Measurements from ENCODE around the gene SERGEF. TPM values are rescaled to one million over a fixed set of nuclear protein-coding genes. Genes with fewer than 3 reads are reported as not detected.

Gene SERGEF
- total RNA-seq, 2 donors from 2014 or later = 29.9 to 39.4 TPM

GRCh38 chr11:17951685-17952388 is 61.0 kb downstream of the SERGEF start:
- intact Hi-C loops (cut with DNase I) = no loop called here
- Histone ChIP-seq H3K36me3 (no peaks in the 10 kb centered on the region), H3K27ac (no peak overlapping the region), H3K27me3 (replicated peaks; ENCODE audit: insufficient read depth) (no peaks in the 10 kb centered on the region), H3K9me3 (no peaks in the 10 kb centered on the region), H3K4me1 (replicated peaks) (no peaks in the 10 kb centered on the region), H3K4me3 (no peak overlapping the region)
- TF ChIP-seq POLR2AphosphoS5 (IDR thresholded peaks at IDR 0.05) (no peak), POLR2A (IDR thresholded peaks at IDR 0.05) (no peak), CTCF (IDR thresholded peaks at IDR 0.05) (no peak)
- WGBS = 86% methylated on average over 3 of the region's 3 CpGs
- no peak for DNase-seq (ENCODE audit: low spot score)

GRCh38 chr11:17950644-17951043 is 62.2 kb downstream of the SERGEF start:
- no peak for DNase-seq (ENCODE audit: low spot score)
- 100% methylated on average over 1 of the region's 1 CpG for WGBS
- Histone ChIP-seq H3K4me3 (no peak overlapping the region), H3K27me3 (replicated peaks; ENCODE audit: insufficient read depth) (no peaks in the 10 kb centered on the region), H3K36me3 (no peaks in the 10 kb centered on the region), H3K9me3 (no peaks in the 10 kb centered on the region), H3K27ac (no peak overlapping the region), H3K4me1 (replicated peaks) (no peaks in the 10 kb centered on the region)
- intact Hi-C loops (cut with DNase I) = no loop called here
- TF ChIP-seq POLR2AphosphoS5 (IDR thresholded peaks at IDR 0.05) (no peak), CTCF (IDR thresholded peaks at IDR 0.05) (no peak), POLR2A (IDR thresholded peaks at IDR 0.05) (no peak)

DNA sequence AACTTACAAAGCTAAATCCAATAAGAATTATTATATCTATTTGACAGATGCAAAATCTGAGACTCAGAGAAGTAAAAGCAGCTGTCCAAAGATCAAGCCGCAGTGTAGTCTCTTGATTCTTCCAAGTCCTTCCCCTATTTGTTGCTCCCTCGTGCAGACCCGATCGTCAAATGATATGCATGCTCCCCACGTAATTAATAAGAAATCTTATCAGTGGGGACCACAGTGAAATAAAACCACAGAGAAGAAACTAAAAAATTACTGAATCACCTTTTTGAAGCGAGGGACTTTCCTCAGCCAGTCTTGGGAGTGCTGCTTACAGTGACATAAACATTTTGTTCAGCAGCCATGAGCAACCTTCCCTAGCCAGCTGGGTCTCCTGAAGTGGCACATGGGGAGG is 64.6 kb downstream of the SERGEF start:
- no peak overlapping the region for H3K4me3 ChIP-seq
- no peak overlapping the region for H3K27ac ChIP-seq
- no peak for TF ChIP-seq POLR2AphosphoS5 (IDR thresholded peaks at IDR 0.05)
- no peak for TF ChIP-seq POLR2A (IDR thresholded peaks at IDR 0.05)
- no peak for TF ChIP-seq CTCF (IDR thresholded peaks at IDR 0.05)
- H3K36me3 ChIP-seq = no peaks in the 10 kb centered on the region
- intact Hi-C loops (cut with DNase I) = no loop called here
- WGBS = 93% methylated on average over 6 of the region's 6 CpGs
- no peaks in the 10 kb centered on the region for H3K27me3 ChIP-seq (replicated peaks; ENCODE audit: insufficient read depth)
- no peaks in the 10 kb centered on the region for H3K9me3 ChIP-seq
- no peaks in the 10 kb centered on the region for H3K4me1 ChIP-seq (replicated peaks)
- no peak for DNase-seq (ENCODE audit: low spot score)

- intact Hi-C loops (cut with DNase I) = no loop called here
- WGBS = 90% methylated on average over 1 of the region's 1 CpG
These were observed 73.3 kb downstream of the SERGEF start for GRCh38 chr11:17939542-17939941.

More at GRCh38 chr11:17939542-17939941, 73.3 kb downstream of the SERGEF start:
- H3K4me3 ChIP-seq = no peak overlapping the region
- TF ChIP-seq POLR2AphosphoS5 (IDR thresholded peaks at IDR 0.05) (no peak), POLR2A (IDR thresholded peaks at IDR 0.05) (no peak), CTCF (IDR thresholded peaks at IDR 0.05) (no peak)
- no peaks in the 10 kb centered on the region for H3K4me1 ChIP-seq (replicated peaks)
- DNase-seq (ENCODE audit: low spot score) = no peak
- no peaks in the 10 kb centered on the region for H3K36me3 ChIP-seq
- H3K27me3 ChIP-seq (replicated peaks; ENCODE audit: insufficient read depth) = no peaks in the 10 kb centered on the region
- no peak overlapping the region for H3K27ac ChIP-seq
- no peaks in the 10 kb centered on the region for H3K9me3 ChIP-seq

Data from prostate gland (tissue), 2 donors.